PC-9 (cell line): ENCODE measurements around the gene TNFRSF25. TPM values are rescaled to one million over a fixed set of nuclear protein-coding genes. Genes with fewer than 3 reads are reported as not detected.
A peak's percentile ranks its signal among the peaks of the same experiment; 100 is the strongest.

ENCODE experiments used
- BruUV-seq: library from RNA; stranded (reverse); fragments of 400-500 nt; replicated peaks from 2 replicates; lab custom pipeline; 2021; lab: Mats Ljungman, UMichigan
- CTCF ChIA-PET: fragments of 300-600 bp; sonication (Branson Sonifier 250); formaldehyde crosslinking; loops from one replicate; lab custom pipeline; 2022; ENCODE audit warnings: antibody characterized with exemption; lab: Charles Lee
- POLR2A ChIA-PET: fragments of 300-600 bp; sonication (Branson Sonifier 250); formaldehyde crosslinking; loops from one replicate; lab custom pipeline; 2022; ENCODE audit warnings: antibody characterized with exemption; ENCODE audit not compliant: unreplicated experiment; lab: Charles Lee
- DNase-seq, 2 experiments: peaks; one replicate each; pipeline versions ENCODE4 v3.0.0 to v3.0.0-alpha.2; 2015 to 2022; ENCODE audit warnings: mixed read lengths in 1 of 2
- H2AFZ ChIP-seq: fragments of 200-600 bp; sonication (generic); 2 replicates; pipeline ENCODE4 v1.8.1; 2017; ENCODE audit warnings: antibody characterized with exemption
- H3F3A ChIP-seq: fragments of 200-600 bp; sonication (generic); 2 replicates; pipeline ENCODE4 v1.8.1; 2017; ENCODE audit warnings: antibody characterized with exemption, mild to moderate bottlenecking, low read depth; ENCODE audit not compliant: insufficient read depth
- H3K27ac ChIP-seq: fragments of 200-600 bp; sonication (generic); 2 replicates; pipeline ENCODE4 v1.6.1; 2016; ENCODE audit warnings: mixed run types
- H3K27me3 ChIP-seq: fragments of 200-600 bp; sonication (generic); 2 replicates; pipeline ENCODE4 v1.6.1; 2016; ENCODE audit warnings: low read depth, mixed run types; ENCODE audit not compliant: insufficient read depth
- H3K36me3 ChIP-seq: fragments of 200-600 bp; sonication (generic); 2 replicates; pipeline ENCODE4 v1.6.1; 2016; ENCODE audit warnings: low read depth, mixed run types
- H3K4me1 ChIP-seq: fragments of 200-600 bp; sonication (generic); replicated peaks from 2 replicates; pipeline ENCODE4 v1.6.1; 2016; ENCODE audit warnings: mixed run types; ENCODE audit not compliant: insufficient read depth
- H3K4me2 ChIP-seq: fragments of 200-600 bp; sonication (generic); 2 replicates; pipeline ENCODE4 v1.6.1; 2017; ENCODE audit warnings: mixed run types
- H3K4me3 ChIP-seq: fragments of 200-600 bp; sonication (generic); 2 replicates; pipeline ENCODE4 v1.6.1; 2016; ENCODE audit warnings: mixed run types
- H3K79me2 ChIP-seq: fragments of 200-600 bp; sonication (generic); 2 replicates; pipeline ENCODE4 v1.6.1; 2017; ENCODE audit warnings: low read depth, mixed run types
- H3K9me2 ChIP-seq: fragments of 200-600 bp; sonication (generic); 2 replicates; pipeline ENCODE4 v1.8.1; 2017; ENCODE audit warnings: mild to moderate bottlenecking; ENCODE audit not compliant: insufficient read depth
- H3K9me3 ChIP-seq: fragments of 200-600 bp; sonication (generic); 2 replicates; pipeline ENCODE4 v1.8.1; 2016; ENCODE audit warnings: low read depth; ENCODE audit not compliant: insufficient read depth
- H4K20me1 ChIP-seq: fragments of 200-600 bp; sonication (generic); 2 replicates; pipeline ENCODE4 v1.8.1; 2017; ENCODE audit not compliant: insufficient read depth
- CTCF ChIP-seq: fragments of 200-600 bp; sonication (generic); conservative IDR thresholded peaks from 2 replicates; pipeline ENCODE4 v1.6.1; 2017; ENCODE audit warnings: mixed run types, antibody characterized with exemption, mild to moderate bottlenecking, moderate library complexity
- EZH2 ChIP-seq: fragments of 200-600 bp; sonication (generic); IDR thresholded peaks from 2 replicates; pipeline ENCODE4 v1.8.0; 2017; ENCODE audit warnings: antibody characterized with exemption, low read depth
- intact Hi-C: fragments of 100-400 bp; cut with micrococcal nuclease; formaldehyde crosslinking; loops from one replicate; pipeline ENCODE4 v1.10.0; 2022; ENCODE audit not compliant: unreplicated experiment
- total RNA-seq: library from RNA; stranded (reverse); gene quantifications from 2 replicates; pipeline ENCODE4 v1.2.3, GENCODE V29; 2021

Gene TNFRSF25
- total RNA-seq, 1 experiment from 2014 or later = 12.3 TPM

DNA sequence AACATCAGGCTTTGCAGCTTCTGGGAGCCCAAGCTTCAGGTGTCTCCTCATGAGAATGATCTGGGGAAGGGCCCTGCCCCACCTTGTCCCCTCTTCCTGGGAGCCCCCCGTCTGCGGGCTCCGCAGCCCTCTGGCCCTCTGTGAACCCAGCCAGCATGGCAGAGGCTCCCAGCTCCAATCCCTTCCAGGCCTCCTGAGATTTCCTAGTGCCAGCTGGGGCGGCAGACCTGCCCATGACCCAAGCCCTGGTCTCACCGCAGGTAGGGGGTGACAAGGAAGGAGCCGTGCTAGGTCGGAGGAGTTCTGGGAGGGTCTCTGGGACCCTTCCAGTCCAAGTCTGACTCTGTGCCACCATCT is 17.8 kb upstream of the TNFRSF25 start:
- no peaks in the 10 kb centered on the region for H3K36me3 ChIP-seq
- no peaks in the 10 kb centered on the region for H3F3A ChIP-seq
- BruUV-seq = no TSS peak
- H3K27me3 ChIP-seq = no peaks in the 10 kb centered on the region
- TF ChIP-seq EZH2 (no peak), CTCF (no peak)
- H3K79me2 ChIP-seq = no peaks in the 10 kb centered on the region
- H3K4me1 ChIP-seq = no peaks in the 10 kb centered on the region
- no peaks in the 10 kb centered on the region for H4K20me1 ChIP-seq
- no peak overlapping the region for H3K4me3 ChIP-seq
- H3K9me3 ChIP-seq = no peaks in the 10 kb centered on the region
- no peak for DNase-seq
- H2AFZ ChIP-seq = no peak overlapping the region
- no peak overlapping the region for H3K4me2 ChIP-seq
- intact Hi-C loops = no loop called here
- H3K9me2 ChIP-seq = no peaks in the 10 kb centered on the region
- ChIA-PET CTCF (no interaction called here), POLR2A (no interaction called here)
- no peak overlapping the region for H3K27ac ChIP-seq

DNA sequence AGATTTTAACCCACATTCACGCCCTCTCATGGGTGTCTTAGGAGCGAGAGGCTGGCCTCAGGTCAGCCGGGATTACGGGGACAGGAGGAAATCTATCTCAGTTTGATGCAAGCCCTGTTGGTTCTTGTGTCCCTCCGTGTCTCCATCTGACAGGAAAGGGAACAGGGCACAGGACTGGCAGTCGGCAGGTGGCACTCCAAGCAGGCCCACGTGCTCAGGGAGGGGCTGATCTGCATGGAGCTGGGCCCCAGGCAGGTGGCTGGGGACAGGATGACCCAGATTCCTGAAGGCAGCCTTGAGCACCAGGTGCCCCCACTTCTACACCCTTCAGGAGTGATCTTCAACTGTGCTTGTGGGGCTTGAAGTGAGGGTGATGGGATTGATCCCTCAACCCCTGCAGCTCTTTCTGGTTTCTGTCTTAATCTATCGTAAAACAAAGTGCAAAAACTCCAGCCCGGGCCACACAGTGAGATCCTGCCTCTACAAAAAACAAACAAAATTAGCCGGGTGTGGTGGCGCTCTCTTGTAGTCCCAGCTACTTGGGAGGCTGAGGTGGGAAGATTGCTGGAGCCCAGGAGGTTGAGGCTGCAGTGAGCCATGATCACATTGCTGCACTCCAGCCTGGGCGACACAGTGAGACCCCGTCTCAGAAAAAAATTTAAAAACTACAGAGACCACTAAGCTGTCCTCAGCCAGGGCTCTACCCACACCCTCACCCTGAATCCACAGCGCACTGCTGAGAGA is 17.2 kb upstream of the TNFRSF25 start:
- DNase-seq = peak in 1 of 2 experiments; percentile 19
- TF ChIP-seq EZH2 = no peak
- TF ChIP-seq CTCF = no peak
- ChIA-PET CTCF (interaction anchor here (0.7 kb wide), 1 partner anchor 266 kb away, joined by 3 read pairs; no protein-coding TSS in a partner anchor), POLR2A (interaction anchor here (0.6 kb wide), 1 partner anchor 297 kb away, joined by 11 read pairs; no protein-coding TSS in a partner anchor)
- Histone ChIP-seq H3K27ac (no peak overlapping the region), H3K4me3 (no peak overlapping the region), H3K4me1 (no peaks in the 10 kb centered on the region), H3K9me3 (no peaks in the 10 kb centered on the region), H3K9me2 (no peaks in the 10 kb centered on the region), H3K36me3 (no peaks in the 10 kb centered on the region), H3K79me2 (no peaks in the 10 kb centered on the region), H4K20me1 (no peaks in the 10 kb centered on the region), H2AFZ (no peak overlapping the region), H3K4me2 (no peak overlapping the region), H3K27me3 (no peaks in the 10 kb centered on the region), H3F3A (no peaks in the 10 kb centered on the region)
- BruUV-seq = no TSS peak
- intact Hi-C loops = no loop called here

DNA sequence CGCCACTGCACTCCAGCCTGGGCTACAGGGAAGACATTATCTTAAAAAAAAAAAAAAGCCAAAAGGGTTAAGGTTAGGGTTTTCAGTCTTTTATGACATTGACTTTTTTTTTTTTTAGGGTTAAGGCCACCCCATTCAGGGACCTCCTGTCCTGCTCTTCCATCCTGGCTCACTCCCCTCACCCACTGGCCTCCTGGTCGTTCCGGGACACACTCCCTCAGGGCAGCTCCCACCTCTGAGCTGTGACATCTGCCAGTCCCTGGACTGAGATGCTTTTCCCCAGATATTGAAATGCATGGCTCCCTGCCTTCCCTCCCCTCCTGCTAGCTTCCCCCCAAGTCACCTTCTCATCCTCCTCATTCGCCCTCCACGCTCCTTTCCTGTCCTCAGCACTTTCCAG is 15.8 kb upstream of the TNFRSF25 start:
- no peaks in the 10 kb centered on the region for H3F3A ChIP-seq
- H3K36me3 ChIP-seq = no peaks in the 10 kb centered on the region
- no peaks in the 10 kb centered on the region for H3K27me3 ChIP-seq
- no peak for DNase-seq
- H3K4me2 ChIP-seq = no peak overlapping the region
- BruUV-seq = no TSS peak
- no peak overlapping the region for H2AFZ ChIP-seq
- ChIA-PET CTCF (interaction anchor here (0.7 kb wide), 1 partner anchor 440 kb away, joined by 7 read pairs; no protein-coding TSS in a partner anchor), POLR2A (no interaction called here)
- no peak overlapping the region for H3K4me3 ChIP-seq
- no peak overlapping the region for H3K27ac ChIP-seq
- intact Hi-C loops = no loop called here
- H3K79me2 ChIP-seq = no peaks in the 10 kb centered on the region
- no peaks in the 10 kb centered on the region for H3K4me1 ChIP-seq
- no peaks in the 10 kb centered on the region for H4K20me1 ChIP-seq
- TF ChIP-seq EZH2 (no peak), CTCF (no peak)
- no peaks in the 10 kb centered on the region for H3K9me2 ChIP-seq
- no peaks in the 10 kb centered on the region for H3K9me3 ChIP-seq
